ENCODE data around the gene PIP4K2A.
"Not testable (repeated sequence)": the region's sequence is repeated elsewhere in the genome, so short reads cannot be mapped to it uniquely, and the experiment has no call there.

PIP4K2A gene

GRCh38 chr10:22697800-22698199 is 16.6 kb downstream of the PIP4K2A start:
- no peak for DNase-seq (ENCODE audit: insufficient read length, low spot score)
- no peak for FAIRE-seq

- DNase-seq (ENCODE audit: insufficient read length, low spot score) (no peak), FAIRE-seq (no peak)
Measured at GRCh38 chr10:22697101-22697500, 17.3 kb downstream of the PIP4K2A start.

GRCh38 chr10:22693860-22694259 is 20.5 kb downstream of the PIP4K2A start:
- FAIRE-seq (peak; percentile 64), DNase-seq (ENCODE audit: insufficient read length, low spot score) (no peak)

GRCh38 chr10:22693371-22693784 is 21.0 kb downstream of the PIP4K2A start:
- DNase-seq (ENCODE audit: insufficient read length, low spot score) = no peak
- FAIRE-seq = peak; percentile 75

- FAIRE-seq; DNase-seq (ENCODE audit: insufficient read length, low spot score): not testable (repeated sequence)
Measured at GRCh38 chr10:22692119-22692518, 22.3 kb downstream of the PIP4K2A start.

GRCh38 chr10:22690614-22691431 is 23.6 kb downstream of the PIP4K2A start:
- DNase-seq (ENCODE audit: insufficient read length, low spot score) = no peak
- peak; percentile 26 for FAIRE-seq

GRCh38 chr10:22690158-22690557 is 24.2 kb downstream of the PIP4K2A start:
- FAIRE-seq (peak; percentile 11), DNase-seq (ENCODE audit: insufficient read length, low spot score) (no peak)

- DNase-seq (ENCODE audit: insufficient read length, low spot score) (no peak), FAIRE-seq (no peak)
Measured at GRCh38 chr10:22686347-22686746, 28.0 kb downstream of the PIP4K2A start.

GRCh38 chr10:22685926-22686325 is 28.5 kb downstream of the PIP4K2A start:
- FAIRE-seq = no peak

GRCh38 chr10:22684699-22685098 is 29.7 kb downstream of the PIP4K2A start:
- DNase-seq (ENCODE audit: insufficient read length, low spot score) (no peak), FAIRE-seq (no peak)

More at GRCh38 chr10:22685926-22686325, 28.5 kb downstream of the PIP4K2A start:
- no peak for DNase-seq (ENCODE audit: insufficient read length, low spot score)

- FAIRE-seq (no peak), DNase-seq (ENCODE audit: insufficient read length, low spot score) (no peak)
Measured at GRCh38 chr10:22683140-22683389, 31.3 kb downstream of the PIP4K2A start.

- no peak for DNase-seq (ENCODE audit: insufficient read length, low spot score)
- FAIRE-seq = no peak
Measured at GRCh38 chr10:22682237-22683139, 31.9 kb downstream of the PIP4K2A start.

- DNase-seq (ENCODE audit: insufficient read length, low spot score) = no peak
- FAIRE-seq = no peak
Measured at GRCh38 chr10:22681783-22682183, 32.6 kb downstream of the PIP4K2A start.

- FAIRE-seq = no peak
- no peak for DNase-seq (ENCODE audit: insufficient read length, low spot score)
Measured at GRCh38 chr10:22681301-22681700, 33.1 kb downstream of the PIP4K2A start.

GRCh38 chr10:22679608-22680007 is 34.8 kb downstream of the PIP4K2A start:
- DNase-seq (ENCODE audit: insufficient read length, low spot score) (no peak), FAIRE-seq (no peak)

GRCh38 chr10:22677333-22677732 is 37.0 kb downstream of the PIP4K2A start:
- FAIRE-seq = no peak
- no peak for DNase-seq (ENCODE audit: insufficient read length, low spot score)

GRCh38 chr10:22676435-22676834 is 37.9 kb downstream of the PIP4K2A start:
- no peak for FAIRE-seq
- no peak for DNase-seq (ENCODE audit: insufficient read length, low spot score)

GRCh38 chr10:22674573-22674930 is 39.8 kb downstream of the PIP4K2A start:
- no peak for FAIRE-seq

GRCh38 chr10:22673785-22674572 is 40.4 kb downstream of the PIP4K2A start:
- no peak for DNase-seq (ENCODE audit: insufficient read length, low spot score)
- FAIRE-seq = no peak

More at GRCh38 chr10:22674573-22674930, 39.8 kb downstream of the PIP4K2A start:
- DNase-seq (ENCODE audit: insufficient read length, low spot score) = no peak

- FAIRE-seq = no peak
- DNase-seq (ENCODE audit: insufficient read length, low spot score) = no peak
Measured at GRCh38 chr10:22673091-22673392, 41.3 kb downstream of the PIP4K2A start.

Data from GM19239 (cell line).